ENCODE results near the gene ZNF362.

Gene ZNF362

DNA sequence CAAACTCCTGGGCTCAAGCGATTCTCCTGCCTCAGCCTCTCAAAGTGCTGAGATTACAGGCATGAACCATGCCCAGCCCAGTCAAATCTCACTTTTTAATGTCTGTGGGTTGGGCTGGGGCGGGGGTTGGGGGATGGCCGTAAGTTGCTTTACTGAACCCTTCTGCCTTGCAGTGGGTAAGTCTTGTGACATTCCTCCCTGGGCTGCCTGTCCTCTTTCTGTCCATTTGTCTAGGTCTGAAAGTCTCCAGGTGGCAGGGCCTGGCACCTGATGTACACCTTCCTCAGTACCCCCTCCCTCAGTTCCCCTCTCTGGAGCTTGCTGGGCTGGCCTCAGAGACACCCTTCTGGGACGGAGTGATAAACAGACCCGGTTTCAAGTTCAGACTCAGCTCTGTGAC lies 13.3 kb downstream of the ZNF362 start:
- no peak for DNase-seq

DNA sequence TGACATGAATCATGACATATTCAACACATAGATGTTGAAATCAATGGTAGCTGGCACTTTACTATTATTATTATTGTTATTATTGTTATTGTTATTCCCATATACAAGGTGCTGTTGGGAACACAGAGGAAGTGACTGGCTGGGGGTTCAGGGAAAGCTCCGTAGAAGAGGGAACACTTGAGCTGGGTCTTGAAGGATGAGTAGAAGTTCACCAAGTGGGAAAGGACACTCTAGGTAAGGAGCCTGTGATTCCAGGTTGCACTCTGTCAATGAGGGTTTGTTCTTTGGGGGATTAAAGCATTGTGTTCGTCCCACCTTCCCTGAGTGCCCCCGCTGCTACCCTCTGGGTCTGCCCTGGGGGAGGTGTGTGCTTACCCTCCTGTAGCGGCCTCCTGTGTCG lies 14.1 kb downstream of the ZNF362 start:
- DNase-seq, result no peak

DNA sequence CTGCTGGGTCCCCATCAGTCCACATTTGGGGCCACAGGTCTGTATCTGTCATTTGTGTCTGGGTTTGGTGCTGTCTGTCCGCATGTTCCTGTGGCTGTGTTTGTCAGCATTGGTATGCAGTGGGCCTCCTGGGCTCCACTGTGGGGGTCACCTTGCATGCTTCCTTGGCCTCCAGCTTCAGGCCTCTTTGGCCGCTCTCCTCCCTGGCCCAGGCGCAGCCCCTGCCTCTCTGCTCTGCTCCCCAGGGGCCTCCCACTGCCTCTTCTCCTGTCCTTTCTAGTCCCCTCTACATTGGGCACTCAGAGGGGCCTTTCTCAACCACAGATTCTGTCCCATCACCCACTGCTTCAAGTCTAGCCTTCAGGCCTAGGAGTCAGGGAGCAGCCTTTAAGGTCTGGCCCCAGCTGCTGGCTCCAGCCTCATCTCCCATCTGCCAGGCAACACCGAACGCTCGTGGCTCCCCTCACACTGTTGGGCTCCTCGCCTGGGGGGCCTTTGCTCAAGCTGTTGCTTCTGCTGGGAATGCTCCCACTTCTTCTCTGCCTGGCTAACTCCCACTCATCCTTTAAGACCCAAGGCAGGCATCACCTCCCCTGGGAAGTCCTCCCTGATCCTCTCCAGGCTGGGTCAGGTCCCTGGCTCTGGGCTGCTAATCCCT lies 14.6 kb downstream of the ZNF362 start:
- no peak for DNase-seq

DNA sequence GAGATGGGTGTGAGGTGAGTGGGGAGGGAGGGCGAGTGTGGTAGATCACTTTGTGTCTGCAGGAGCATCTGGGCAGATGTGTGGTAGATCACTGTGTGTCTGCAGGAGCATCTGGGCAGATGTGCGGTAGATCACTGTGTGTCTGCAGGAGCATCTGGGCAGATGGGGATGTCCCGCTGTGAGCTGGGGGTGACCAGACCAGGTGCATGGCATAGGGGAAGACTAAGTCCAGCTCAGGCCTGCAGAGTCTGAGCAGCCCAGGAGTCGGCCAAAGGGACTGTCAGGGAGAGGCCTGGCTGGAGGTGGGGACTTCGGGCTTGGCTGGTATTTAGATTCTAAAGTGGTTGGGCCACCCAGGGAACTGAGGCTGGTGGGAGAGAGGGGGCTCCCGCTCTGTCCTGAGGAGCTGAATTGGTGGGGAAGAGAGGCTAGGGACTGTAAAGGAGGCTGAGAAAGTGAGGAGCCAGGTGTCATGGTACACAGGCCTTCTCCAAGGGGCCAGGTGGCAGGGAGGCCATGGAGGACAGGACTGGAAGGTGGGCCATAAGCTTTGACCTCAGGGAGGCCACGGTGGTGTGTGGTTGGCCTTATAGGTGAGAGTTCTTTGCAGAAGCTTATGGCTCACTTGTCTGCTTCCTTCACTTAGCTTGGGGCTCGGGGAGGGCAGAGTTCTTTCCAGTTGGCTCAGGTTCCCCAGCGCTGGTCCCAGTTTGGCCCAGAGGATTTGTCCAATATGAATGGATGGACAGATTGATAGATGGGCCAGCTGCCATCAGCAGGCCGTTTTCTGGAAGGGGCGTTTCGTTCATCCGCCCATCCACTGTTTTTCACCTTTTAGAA lies 15.6 kb downstream of the ZNF362 start:
- DNase-seq, result no peak

DNA sequence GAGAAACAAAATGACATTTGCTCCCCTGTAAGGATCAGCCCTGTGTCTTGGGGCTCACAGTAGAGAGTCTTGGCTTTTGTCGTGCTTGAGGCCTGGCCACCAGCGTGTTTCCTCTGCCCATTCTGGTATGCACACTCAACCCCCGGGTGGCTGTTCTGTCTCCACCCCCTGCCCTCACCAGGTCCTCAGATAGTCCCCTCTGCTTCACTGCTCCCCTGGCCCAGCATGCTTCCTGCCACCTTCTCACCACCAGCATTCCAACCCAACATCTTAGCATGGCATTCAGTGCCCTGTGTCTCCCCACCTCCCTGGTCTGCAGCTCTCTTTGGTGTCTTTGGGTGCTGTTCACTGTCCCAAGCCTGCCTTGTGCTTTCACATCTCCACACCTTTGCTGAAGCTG lies 16.2 kb downstream of the ZNF362 start:
- no peak for DNase-seq

DNA sequence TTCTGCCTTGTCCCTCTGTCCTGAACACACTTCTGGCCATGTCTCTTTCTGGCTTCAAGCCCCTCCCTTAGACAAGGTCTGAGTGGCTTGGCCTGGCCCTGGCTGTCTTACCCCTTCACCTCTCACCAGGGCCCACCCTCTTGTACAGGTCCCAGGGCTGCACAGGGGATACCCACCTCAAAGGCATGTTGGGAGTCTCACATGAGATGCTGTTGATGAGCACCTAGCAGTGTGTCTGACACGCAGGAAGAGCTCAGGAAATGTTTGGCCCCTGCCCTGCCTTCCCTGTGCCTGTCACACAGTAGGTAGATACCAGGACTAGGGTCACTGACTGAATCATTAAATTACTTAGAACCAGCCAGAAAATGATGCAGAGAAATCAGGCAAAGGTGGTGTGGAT lies 16.6 kb downstream of the ZNF362 start:
- DNase-seq, result no peak

DNA sequence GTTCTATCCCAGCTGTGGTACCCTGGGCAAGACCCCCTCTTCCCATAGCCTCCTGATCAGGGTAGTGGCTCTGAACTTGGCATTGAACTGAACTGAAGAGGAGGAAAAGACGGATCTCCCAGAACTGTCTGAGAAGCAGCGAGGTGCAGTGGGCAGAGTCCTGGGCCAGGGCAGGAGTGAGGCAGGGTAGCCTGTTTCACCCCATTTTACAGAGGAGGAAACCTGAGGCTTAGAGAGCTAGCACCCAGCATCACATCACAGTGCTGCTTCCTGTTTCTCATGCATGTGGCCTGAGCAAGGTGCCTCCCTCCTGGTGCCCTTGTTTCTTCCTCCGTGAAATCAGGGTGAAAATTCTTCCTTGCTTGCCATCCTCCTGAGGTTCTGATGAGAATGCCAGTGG lies 17.1 kb downstream of the ZNF362 start:
- DNase-seq, result no peak

DNA sequence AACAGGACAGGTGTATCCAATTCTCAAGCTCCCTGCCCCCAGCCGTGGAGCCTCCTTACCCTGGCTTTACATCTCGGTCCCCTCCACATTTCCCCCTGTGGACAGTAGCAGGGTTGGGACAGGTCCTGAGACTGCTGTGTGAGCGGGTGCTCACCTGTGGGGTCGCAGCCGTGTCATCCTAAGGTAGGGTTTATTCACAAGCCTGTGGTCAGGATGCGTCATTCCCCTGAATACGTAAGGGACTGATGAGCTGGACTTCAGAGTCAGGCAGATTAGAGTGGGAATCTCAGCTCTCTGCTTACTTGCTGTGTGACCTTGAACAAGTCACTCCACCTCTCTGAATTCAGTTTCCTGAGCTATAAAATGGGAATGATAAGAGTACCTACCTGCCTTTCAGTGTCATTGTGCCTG lies 17.7 kb downstream of the ZNF362 start:
- DNase-seq, result no peak

DNA sequence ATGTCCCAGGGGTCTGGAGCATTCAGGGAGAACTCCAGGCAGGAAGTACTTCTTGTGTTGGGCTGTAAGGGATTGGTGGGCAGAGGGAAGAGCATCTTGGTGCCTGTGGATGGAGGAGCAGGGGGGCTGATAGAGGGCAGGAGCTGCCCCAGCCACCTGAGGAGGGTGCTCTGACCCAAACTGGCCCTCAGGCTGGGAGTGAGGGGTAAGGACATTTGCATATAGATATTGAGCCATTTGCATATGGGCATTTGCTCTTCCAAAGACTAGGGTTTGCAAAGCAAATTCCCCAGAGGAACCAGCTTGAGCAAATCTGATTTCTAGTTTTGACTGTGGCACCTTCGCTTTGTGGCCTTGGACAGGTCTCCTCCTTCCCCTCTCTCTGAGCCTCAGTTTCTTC lies 18.2 kb downstream of the ZNF362 start:
- no peak for DNase-seq

DNA sequence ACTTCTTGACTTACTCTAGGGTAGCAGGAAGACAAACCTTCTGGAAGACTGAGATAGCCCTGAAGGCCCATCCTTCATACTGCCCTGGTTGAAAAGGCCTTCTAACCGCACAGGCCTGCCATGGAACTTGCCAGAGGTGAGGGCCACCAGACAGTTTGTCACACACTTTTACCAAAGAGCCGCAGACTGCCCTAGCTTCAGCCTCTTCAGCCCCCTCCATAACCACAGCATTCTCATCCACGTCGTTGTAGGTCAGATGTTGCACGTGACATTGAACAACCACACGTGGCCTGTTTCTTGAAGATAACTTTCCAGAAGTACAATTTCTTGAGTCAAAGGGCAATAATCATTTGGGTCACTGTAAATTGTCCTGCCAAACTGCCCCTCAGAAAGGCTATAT lies 18.9 kb downstream of the ZNF362 start:
- DNase-seq, result no peak

DNA sequence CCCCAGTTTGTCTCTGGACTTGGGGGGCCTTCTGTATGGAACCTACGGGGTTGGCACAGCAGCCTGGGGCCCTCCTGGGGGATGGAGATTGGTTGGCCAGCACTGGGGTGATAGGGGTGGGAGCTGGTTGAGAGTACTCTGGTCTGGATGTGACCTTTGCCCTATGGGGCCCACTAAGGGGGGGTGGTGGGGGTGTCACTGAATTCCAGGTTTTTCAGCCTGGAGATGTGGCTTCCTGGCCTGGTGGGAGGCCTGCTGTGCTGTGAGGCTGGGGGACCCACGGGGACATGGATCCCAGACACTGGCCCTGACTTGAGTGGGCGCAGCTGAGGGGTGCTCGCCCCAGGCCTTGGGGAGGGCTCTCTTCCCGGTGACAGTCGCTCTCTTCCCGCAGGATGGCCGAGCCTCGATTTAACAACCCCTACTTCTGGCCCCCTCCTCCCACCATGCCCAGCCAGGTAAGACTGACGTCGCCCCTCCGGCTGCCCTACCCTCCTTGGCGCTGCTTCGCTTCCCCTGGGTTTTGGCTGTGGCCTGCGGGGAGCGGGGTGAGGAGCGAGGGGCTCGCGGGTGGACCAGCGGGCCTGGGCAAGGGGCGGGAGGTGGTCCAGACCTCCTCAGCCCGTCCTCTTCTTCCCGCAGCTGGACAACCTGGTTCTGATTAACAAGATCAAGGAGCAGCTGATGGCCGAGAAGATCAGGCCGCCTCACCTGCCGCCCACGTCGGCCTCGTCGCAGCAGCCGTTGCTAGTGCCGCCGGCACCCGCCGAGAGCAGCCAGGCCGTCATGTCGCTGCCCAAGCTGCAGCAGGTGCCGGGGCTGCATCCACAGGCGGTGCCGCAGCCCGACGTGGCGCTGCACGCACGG lies 19.6 kb downstream of the ZNF362 start:
- no peak for DNase-seq

DNA sequence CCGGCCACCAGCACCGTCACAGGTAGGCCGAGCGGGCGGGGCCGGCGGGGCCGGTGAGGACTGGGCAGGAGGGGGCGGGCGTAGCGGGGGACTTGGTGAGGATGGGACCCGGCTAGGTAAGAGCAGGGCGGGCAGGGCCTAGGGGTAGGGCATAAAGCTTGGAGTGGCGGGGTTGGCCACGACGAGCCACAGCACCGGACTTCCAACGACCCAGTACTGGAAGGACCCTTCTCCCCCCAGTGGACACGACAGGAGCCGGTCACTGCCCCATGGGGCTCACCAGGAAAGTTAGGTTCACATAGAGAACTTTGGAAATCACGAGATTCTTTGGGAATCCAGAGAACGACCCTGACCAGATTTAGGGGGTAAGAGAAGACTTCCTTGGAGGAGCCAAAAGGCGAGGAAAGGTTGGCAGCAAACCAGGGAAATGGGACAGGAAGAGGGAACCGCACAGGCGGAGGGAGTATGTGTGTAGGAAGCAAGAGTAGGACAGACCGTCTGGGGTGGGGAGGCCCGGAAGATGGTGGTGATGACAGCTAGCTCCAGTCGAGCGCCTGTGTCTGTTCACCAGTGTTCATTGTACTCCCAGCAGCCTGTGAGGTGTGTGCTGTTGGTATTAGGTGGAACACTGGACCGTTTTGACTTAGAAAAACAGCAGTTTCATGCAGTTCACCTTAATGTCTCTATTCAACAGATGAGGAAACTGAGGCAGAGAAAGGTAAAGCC lies 20.4 kb downstream of the ZNF362 start:
- no peak for DNase-seq

DNA sequence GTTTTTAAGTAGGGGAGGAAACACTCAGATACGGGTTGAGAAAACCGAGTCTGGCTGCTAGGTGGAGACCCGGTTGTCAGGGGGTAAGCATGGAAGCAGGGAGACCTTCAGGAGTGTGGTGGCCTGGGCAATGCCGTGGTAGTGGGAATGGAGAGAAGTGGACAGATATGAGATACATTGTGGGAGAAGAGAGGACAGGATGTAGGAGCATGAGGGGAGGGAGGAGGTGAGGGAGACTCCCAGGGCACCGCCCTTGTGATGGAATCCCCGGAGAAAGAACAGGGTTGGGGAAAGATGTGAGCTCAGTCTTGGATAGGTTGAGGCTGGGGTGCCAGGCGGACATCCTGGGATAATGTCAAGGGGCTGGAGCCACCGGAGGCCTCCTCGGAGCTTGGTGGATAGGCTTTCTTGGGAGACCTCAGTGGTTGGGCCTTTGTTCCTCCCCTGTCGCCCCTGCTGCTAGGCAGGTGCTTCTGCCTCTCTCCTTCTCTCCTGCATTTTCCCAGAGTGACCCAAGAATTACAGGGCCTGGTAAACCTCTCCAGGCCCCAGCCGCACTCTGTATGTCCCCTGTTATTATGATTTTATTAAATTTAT lies 21.3 kb downstream of the ZNF362 start:
- no peak for DNase-seq

DNA sequence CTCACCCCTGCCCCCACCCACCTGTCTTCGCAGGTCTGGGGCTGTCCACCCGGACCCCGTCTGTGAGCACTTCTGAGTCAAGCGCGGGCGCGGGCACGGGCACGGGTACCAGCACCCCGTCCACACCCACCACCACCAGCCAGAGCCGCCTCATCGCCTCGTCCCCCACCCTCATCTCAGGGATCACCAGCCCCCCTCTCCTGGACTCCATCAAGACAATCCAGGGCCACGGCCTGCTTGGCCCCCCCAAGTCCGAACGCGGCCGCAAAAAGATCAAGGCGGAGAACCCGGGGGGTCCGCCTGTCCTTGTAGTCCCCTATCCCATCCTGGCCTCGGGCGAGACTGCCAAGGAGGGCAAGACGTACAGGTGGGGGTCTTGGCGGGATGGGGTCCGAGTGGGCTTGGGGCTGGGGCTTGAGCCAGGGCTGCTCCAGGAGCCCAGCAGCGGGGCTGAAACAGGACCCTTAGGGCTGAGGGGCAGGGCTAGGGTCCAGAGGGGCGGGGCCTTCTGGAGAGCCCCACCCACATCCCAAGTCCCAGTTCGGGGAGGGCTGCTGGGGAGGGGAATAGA lies 23.9 kb downstream of the ZNF362 start:
- DNase-seq, result no peak

DNA sequence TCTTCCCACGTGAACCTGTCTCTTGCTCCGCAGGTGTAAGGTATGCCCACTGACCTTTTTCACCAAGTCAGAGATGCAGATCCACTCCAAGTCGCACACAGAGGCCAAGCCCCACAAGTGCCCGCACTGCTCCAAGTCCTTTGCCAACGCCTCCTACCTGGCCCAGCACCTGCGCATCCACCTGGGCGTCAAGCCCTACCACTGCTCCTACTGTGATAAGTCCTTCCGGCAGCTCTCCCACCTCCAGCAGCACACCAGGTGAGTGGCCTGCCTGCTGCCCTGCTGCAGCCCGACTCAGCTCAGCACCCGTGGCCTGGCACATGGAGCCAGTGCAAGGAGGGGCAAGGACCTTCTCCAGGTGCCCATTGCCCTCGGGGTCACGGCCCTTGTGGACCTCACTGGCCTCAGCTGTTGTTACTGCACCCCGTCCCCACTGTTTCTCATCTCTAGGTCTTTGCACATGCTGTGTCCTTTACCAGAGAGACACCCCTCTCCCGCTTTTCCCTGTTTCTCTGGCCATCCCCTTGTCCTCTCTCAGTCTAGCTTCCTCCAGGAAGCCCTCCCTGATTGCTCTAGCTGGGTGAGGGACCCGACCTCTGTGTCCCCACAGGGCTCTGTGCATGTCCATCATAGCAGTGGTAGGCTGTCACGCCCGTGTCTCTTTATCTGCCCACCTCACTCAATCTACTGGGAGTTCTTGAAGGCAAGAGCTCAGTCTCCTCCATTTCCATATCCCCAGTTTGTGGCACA lies 25.4 kb downstream of the ZNF362 start:
- no peak for DNase-seq

DNA sequence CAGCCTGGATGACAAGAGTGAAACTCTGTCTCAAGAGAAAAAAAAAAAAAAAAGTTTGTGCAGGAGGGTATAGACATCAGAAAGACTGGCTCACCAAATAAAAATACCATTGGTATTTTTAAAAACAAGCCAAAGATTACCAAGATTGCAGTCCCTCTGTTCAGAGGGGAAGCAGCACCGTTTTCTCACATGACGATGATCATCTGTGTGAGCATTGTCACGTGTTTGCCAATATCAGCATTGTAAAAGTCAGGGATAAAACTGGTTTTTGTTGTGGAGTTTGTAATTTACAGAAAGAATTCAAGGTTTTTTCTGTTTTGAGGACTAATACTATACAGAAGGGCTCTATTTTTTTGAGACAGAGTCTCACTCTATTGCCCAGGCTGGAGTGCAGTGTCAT lies 26.5 kb downstream of the ZNF362 start:
- DNase-seq, result no peak

DNA sequence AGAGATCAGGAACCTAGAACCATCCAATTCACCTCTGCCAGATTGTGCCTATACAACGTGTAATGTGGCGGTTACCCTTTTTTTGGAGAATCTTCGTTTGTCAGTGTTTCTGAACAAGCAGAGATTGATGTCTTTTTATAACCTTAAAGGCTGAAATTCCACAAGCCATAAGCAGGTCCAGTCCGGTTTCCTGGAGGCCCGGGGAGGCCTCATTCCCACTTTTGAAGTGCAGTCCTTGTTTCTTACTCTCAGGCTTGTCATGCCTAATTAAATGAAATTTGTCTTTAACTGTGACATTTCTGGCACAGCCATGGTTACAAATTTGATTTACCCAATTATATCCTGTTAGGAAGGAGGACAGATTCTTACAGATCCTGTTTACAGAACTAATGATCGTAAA lies 27.8 kb downstream of the ZNF362 start:
- no peak for DNase-seq

DNA sequence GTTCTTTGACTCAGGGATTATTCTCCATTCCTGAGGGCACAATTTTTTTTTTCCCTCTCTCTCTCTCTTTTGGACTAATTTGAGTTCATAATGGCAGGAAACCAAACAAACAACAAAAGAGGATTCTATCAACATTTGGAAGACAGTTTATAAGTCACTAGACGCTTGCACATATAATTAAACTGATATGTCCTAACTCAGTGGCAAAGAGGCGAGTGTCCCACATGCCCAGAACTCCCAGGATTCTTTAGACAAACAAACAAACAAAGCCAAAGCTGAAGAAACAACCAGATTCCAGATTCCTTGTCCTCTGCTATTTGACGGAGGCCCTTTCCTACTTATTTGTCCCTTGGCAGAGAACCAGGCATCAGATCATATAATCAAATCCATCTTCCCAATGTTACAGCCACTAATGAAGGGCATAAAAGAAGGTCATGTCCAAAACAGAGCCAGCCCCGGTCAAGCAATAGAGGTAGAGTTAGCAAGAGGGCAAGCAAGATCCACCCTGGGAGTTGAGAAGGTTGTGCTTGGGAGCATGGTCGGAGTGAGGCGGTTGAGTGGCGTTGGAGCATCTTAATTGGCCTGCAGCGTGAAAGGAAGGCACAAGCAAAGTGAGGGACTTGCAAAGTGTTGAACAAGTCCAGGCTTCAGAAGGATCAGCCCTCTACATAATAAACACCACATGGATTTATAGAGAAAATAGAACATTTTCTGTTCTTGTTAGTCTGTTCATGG lies 30.3 kb downstream of the ZNF362 start:
- no peak for DNase-seq

DNA sequence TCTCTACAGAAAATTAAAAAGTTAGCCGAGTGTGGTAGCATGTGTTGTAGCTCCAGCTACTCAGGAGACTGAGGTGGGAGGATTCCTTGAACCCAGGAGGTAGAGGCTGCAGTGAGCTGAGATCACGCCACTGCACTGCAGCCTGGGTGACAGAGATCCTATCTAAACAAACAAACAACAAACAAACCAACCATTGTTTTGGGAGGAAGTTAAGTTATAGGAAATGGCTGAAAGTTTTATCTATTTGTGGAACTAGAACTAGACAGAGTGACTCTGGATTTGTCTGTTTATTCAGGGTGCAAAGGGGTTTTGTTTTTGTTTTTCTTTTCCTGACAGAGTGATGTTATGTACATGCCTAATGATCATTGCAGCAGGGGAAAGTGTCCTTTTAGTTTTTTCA lies 31.0 kb downstream of the ZNF362 start:
- DNase-seq, result no peak

DNA sequence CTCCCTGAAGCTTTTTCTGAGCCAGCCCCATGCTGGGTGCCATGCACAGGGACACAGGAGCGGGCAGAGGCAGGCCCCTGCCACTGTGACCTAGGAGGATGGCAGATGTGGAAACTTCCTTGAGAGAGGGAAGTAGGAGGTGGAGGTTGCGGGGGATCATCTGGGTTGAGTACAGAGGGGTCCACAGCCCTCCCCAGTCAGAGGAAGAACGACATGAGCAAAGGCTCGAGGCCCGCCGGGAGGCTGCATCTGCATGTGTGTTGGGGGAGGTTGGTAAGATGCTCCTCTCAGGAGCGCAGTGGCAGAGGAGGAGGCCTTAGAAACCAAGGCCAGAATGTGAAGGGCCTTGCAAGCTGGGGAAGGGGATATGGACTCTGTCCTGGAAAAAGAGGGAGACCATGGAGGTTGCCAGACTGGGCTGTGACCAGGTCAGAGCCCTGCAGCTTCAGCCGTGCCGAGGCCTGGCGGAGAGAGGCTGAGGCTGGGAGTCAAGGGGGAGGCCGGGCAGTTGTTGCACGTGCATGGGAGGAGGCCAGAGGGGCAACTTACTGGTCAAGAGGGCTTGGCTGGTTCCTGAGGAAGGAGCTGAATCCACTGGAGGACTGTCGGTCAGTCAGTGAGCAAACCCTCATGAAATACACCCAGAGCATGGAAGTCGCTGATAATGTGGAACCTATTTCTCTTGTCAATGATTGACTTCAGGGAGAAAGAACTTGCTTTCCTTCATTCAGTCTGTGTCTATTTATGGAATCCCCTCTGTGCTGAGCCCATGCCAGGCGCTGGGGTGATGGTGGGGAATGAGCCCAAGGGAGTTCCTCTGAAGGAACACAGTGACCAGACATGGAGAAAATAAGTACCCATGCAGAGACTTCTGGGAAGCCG lies 32.9 kb downstream of the ZNF362 start:
- no peak for DNase-seq
